HepG2 (cell line): ENCODE results near the gene ERFL. TPM values are rescaled to one million over a fixed set of nuclear protein-coding genes. Genes with fewer than 3 reads are reported as not detected.

ENCODE experiments used
- CBX2 ChIP-seq, 2 experiments: fragments of 200-600 bp in 1 of 2; sonication (generic); formaldehyde crosslinking in 1 of 2; IDR thresholded peaks; 2 replicates each; pipeline versions ENCODE4 v1.7.0 to v1.8.1; 2018 to 2022; ENCODE audit warnings: low read depth in 2 of 2, low read length in 1 of 2, mild to moderate bottlenecking in 1 of 2, missing genetic modification reagents in 1 of 2
- ESRRA ChIP-seq: sonication (generic); formaldehyde crosslinking; IDR thresholded peaks from 2 replicates; pipeline ENCODE4 v1.5.1; 2020; ENCODE audit warnings: mild to moderate bottlenecking, low read depth, missing genetic modification reagents
- GATA4 ChIP-seq: sonication (generic); IDR thresholded peaks from 2 replicates; pipeline ENCODE4 v1.6.1; 2016; ENCODE audit warnings: antibody characterized with exemption, low read depth, borderline replicate concordance
- GTF3A ChIP-seq: sonication (generic); formaldehyde crosslinking; conservative IDR thresholded peaks from 2 replicates; pipeline ENCODE4 v1.4.0; 2020; ENCODE audit warnings: mild to moderate bottlenecking, missing genetic modification reagents
- HIVEP1 ChIP-seq: sonication (generic); formaldehyde crosslinking; IDR thresholded peaks from 2 replicates; pipeline ENCODE4 v1.4.0; 2020; ENCODE audit warnings: mild to moderate bottlenecking, missing genetic modification reagents
- HNF4A ChIP-seq: sonication (generic); formaldehyde crosslinking; IDR thresholded peaks from 2 replicates; pipeline ENCODE4 v1.4.0; 2020; ENCODE audit warnings: missing genetic modification reagents
- HOXA5 ChIP-seq: sonication (generic); formaldehyde crosslinking; IDR thresholded peaks from 2 replicates; pipeline ENCODE4 v1.4.0; 2020; ENCODE audit warnings: missing genetic modification reagents
- JUN ChIP-seq: sonication (generic); formaldehyde crosslinking; IDR thresholded peaks from 2 replicates; pipeline ENCODE4 v1.4.0; 2020; ENCODE audit warnings: mild to moderate bottlenecking, missing genetic modification reagents
- KDM6A ChIP-seq: IDR thresholded peaks from 2 replicates; pipeline ENCODE4 v1.6.1; 2016; ENCODE audit warnings: low read depth
- MTA3 ChIP-seq: sonication (generic); formaldehyde crosslinking; IDR thresholded peaks from 2 replicates; pipeline ENCODE4 v1.4.0; 2020; ENCODE audit warnings: missing genetic modification reagents
- NFYB ChIP-seq: sonication (generic); formaldehyde crosslinking; IDR thresholded peaks from 2 replicates; pipeline ENCODE4 v1.4.0; 2020; ENCODE audit warnings: missing genetic modification reagents
- POGZ ChIP-seq: sonication (generic); formaldehyde crosslinking; IDR thresholded peaks from 2 replicates; pipeline ENCODE4 v1.4.0; 2020; ENCODE audit warnings: mild to moderate bottlenecking, missing genetic modification reagents
- TBX3 ChIP-seq: fragments of 450-650 bp; IDR thresholded peaks from 2 replicates; pipeline ENCODE4 v1.6.1; 2017; ENCODE audit warnings: antibody characterized with exemption, mild to moderate bottlenecking, inconsistent platforms, borderline replicate concordance
- TFDP1 ChIP-seq: IDR thresholded peaks from 2 replicates; pipeline ENCODE4 v1.6.1; 2016; ENCODE audit warnings: missing compliant biosample characterization, missing genetic modification reagents, borderline replicate concordance
- U2AF1 ChIP-seq: fragments of 200-400 bp; formaldehyde crosslinking; optimal IDR thresholded peaks from 2 replicates; pipeline ENCODE3; 2017; ENCODE audit warnings: mild to moderate bottlenecking, low read depth, low read length
- U2AF2 ChIP-seq: fragments of 200-400 bp; formaldehyde crosslinking; IDR thresholded peaks from 2 replicates; pipeline ENCODE4 v1.6.1; 2017; ENCODE audit warnings: low read depth, mild to moderate bottlenecking, low read length
- XBP1 ChIP-seq: sonication (generic); formaldehyde crosslinking; IDR thresholded peaks from 2 replicates; pipeline ENCODE4 v1.5.0; 2020; ENCODE audit warnings: missing genetic modification reagents
- ZKSCAN1 ChIP-seq: fragments of 150-350 bp; IDR thresholded peaks from 2 replicates; pipeline ENCODE4 v1.6.1; 2014; ENCODE audit warnings: low read length
- ZNF18 ChIP-seq: sonication (generic); formaldehyde crosslinking; IDR thresholded peaks from 2 replicates; pipeline ENCODE4 v1.8.0; 2022; ENCODE audit warnings: mild to moderate bottlenecking, missing genetic modification reagents; ENCODE audit not compliant: insufficient replicate concordance
- ZNF383 ChIP-seq: sonication (generic); formaldehyde crosslinking; IDR thresholded peaks from 2 replicates; pipeline ENCODE4 v1.4.0; 2020; ENCODE audit warnings: missing genetic modification reagents, mild to moderate bottlenecking, borderline replicate concordance
- ZNF569 ChIP-seq: sonication (generic); formaldehyde crosslinking; IDR thresholded peaks from 2 replicates; pipeline ENCODE4 v1.5.0; 2020; ENCODE audit warnings: mild to moderate bottlenecking, missing genetic modification reagents, moderate library complexity, borderline replicate concordance
- ZNF577 ChIP-seq: sonication (generic); formaldehyde crosslinking; IDR thresholded peaks from 2 replicates; pipeline ENCODE4 v1.4.0; 2020; ENCODE audit warnings: mild to moderate bottlenecking, low read depth, missing genetic modification reagents, borderline replicate concordance
- ZNF672 ChIP-seq: sonication (generic); formaldehyde crosslinking; IDR thresholded peaks from 2 replicates; pipeline ENCODE4 v1.8.1; 2022; ENCODE audit warnings: missing genetic modification reagents
- ZNF788 ChIP-seq: sonication (generic); formaldehyde crosslinking; IDR thresholded peaks from 2 replicates; pipeline ENCODE4 v1.5.0; 2020; ENCODE audit warnings: mild to moderate bottlenecking, missing genetic modification reagents, borderline replicate concordance
- polyA plus RNA-seq, 8 experiments: library from polyadenylated mRNA; depleted of rRNA in 3 of 8; stranded (reverse) in 7 of 8; unstranded in 1 of 8; fragments of >200 nt; fragmentation: Illumina TruSeq in 4 of 8; extraction: Trizol in 4 of 8; gene quantifications; 2 replicates each; pipeline versions ENCODE4 v1.2.1 to v1.2.3, GENCODE V29; 2011 to 2016; ENCODE audit warnings: low read depth in 4 of 8, missing spikeins in 1 of 8, mixed read lengths in 1 of 8; ENCODE audit not compliant: insufficient read depth in 1 of 8
- total RNA-seq, 5 experiments: library from RNA; depleted of rRNA; stranded (reverse); fragments of >200 nt; fragmentation: Illumina TruSeq; extraction: Trizol; gene quantifications; 2 replicates each; pipeline ENCODE4 v1.2.3, GENCODE V29; 2016; ENCODE audit warnings: low read depth in 1 of 5
- TF ChIP-seq, protein P1 (sequence below): sonication (generic); formaldehyde crosslinking; IDR thresholded peaks from 2 replicates; pipeline ENCODE4 v1.9.0; 2021; ENCODE audit warnings: missing genetic modification reagents, borderline replicate concordance

Gene ERFL
- total and polyA plus RNA-seq, 2 of the 13 experiments (the other 11 are each of a cell fraction or from before 2014, with no cell fraction given) = not detected

DNA sequence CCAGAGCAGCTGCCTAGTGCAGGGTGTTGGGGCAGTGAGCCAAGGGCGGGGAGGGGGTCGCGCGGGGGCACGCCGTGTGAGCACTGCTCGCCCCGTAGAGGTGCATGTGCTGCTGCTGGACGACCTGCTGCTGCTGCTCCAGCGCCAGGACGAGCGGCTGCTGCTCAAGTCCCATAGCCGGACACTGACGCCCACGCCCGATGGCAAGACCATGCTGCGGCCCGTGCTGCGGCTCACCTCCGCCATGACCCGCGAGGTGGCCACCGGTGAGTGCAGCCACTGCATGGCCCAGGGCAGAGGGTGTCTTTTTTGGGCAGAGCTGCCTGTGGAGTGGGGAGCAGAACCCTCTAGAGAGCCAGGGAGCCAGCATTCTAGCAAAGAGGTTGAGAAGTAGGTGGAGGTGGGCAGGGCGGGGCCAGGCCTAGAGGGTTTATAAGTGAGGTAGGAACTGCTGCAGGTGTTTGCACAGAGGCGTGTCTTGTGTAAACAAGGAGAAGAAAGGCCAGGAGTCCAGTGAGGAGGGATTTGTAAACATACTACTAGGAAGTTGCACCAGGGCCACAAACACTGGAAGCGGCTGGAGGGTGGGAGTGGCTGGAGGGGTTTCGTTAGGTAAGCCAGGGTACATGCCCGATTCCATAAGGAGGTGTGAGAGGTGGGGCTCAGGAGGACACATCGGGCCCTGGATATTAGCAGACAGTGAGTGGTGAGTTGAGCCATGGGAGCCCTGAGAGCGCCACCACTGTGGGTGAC, 24.0 kb downstream of the ERFL start (continued):
- TF ChIP-seq U2AF2 = no peak
- no peak for TF ChIP-seq ZNF18
- TF ChIP-seq ZNF569 (CRISPR knock-in tag) = no peak
- no peak for TF ChIP-seq ZKSCAN1
- no peak for TF ChIP-seq MTA3 (CRISPR knock-in tag)
- no peak for TF ChIP-seq NFYB (CRISPR knock-in tag)
- no peak for TF ChIP-seq HIVEP1 (CRISPR knock-in tag)
- peak; percentile 80 for TF ChIP-seq HNF4A (CRISPR knock-in tag)
- TF ChIP-seq POGZ (CRISPR knock-in tag) = no peak
- TF ChIP-seq XBP1 (CRISPR knock-in tag) = no peak
- TF ChIP-seq KDM6A = peak; percentile 71
- no peak for TF ChIP-seq ZNF383 (CRISPR knock-in tag)
- TF ChIP-seq U2AF1 = no peak
- TF ChIP-seq TBX3 = peak; percentile 53; the same call in 1 of the 2 replicates
- TF ChIP-seq HOXA5 (CRISPR knock-in tag) = no peak
- peak; percentile 19; the same call in 1 of the 2 replicates for TF ChIP-seq ZNF788 (CRISPR knock-in tag)
- TF ChIP-seq CBX2 (IDR thresholded peaks at IDR 0.05; ENCODE audit: low read depth, low read length) = no peak
- TF ChIP-seq CBX2 (CRISPR knock-in tag; IDR thresholded peaks at IDR 0.05; ENCODE audit: low read depth) = no peak
- TF ChIP-seq GATA4 = no peak
- no peak for TF ChIP-seq TFDP1 (CRISPR knock-in tag)
- no peak for TF ChIP-seq ZNF577 (CRISPR knock-in tag)
- TF ChIP-seq GTF3A = no peak
- TF ChIP-seq, protein P1, sequence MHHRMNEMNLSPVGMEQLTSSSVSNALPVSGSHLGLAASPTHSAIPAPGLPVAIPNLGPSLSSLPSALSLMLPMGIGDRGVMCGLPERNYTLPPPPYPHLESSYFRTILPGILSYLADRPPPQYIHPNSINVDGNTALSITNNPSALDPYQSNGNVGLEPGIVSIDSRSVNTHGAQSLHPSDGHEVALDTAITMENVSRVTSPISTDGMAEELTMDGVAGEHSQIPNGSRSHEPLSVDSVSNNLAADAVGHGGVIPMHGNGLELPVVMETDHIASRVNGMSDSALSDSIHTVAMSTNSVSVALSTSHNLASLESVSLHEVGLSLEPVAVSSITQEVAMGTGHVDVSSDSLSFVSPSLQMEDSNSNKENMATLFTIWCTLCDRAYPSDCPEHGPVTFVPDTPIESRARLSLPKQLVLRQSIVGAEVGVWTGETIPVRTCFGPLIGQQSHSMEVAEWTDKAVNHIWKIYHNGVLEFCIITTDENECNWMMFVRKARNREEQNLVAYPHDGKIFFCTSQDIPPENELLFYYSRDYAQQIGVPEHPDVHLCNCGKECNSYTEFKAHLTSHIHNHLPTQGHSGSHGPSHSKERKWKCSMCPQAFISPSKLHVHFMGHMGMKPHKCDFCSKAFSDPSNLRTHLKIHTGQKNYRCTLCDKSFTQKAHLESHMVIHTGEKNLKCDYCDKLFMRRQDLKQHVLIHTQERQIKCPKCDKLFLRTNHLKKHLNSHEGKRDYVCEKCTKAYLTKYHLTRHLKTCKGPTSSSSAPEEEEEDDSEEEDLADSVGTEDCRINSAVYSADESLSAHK (CRISPR knock-in tag) = no peak
- no peak for TF ChIP-seq ZNF672 (CRISPR knock-in tag)
- TF ChIP-seq JUN (CRISPR knock-in tag) = 0 out of 2 replicates have a peak, but pooled peaks have one; percentile 25
- no peak for TF ChIP-seq ESRRA (CRISPR knock-in tag)
